Measurements from ENCODE around the gene ENTPD2.
A peak's percentile ranks its signal among the peaks of the same experiment; 100 is the strongest.

Gene ENTPD2

GRCh38 chr9:137046088-137046787 is 7.6 kb downstream of the ENTPD2 start, which contains the start of gene NPDC1:
NPDC1 (minus strand) TSS chr9:137046177; CDS start chr9:137045989, 188 bp downstream.
- H3K27ac ChIP-seq = no peak within 1 kb of the TSS
- TF ChIP-seq FOXP2 (optimal IDR thresholded peaks at IDR 0.05; ENCODE audit: control extremely low read depth, extremely low read length, insufficient read depth) (no peak), POLR2AphosphoS5 (IDR thresholded peaks at IDR 0.05; ENCODE audit: borderline replicate concordance, low read depth, low read length) (peak; percentile 62; the same call in 1 of the 2 replicates)
- H3K4me3 ChIP-seq = peak within 1 kb of the TSS; percentile 92
- H3K9me3 ChIP-seq (ENCODE audit: low read depth, low read length) = no peaks in the 10 kb centered on the region
- no peak for DNase-seq (ENCODE audit: low read depth, low spot score)
- H3K9ac ChIP-seq (ENCODE audit: insufficient read length) = peak within 1 kb of the TSS; percentile 59
- H3K36me3 ChIP-seq (ENCODE audit: insufficient read depth, low read length) = no peaks in the 10 kb centered on the region

GRCh38 chr9:137045294-137046087 is 8.4 kb downstream of the ENTPD2 start:
- no peak for DNase-seq (ENCODE audit: low read depth, low spot score)
- Histone ChIP-seq H3K9me3 (ENCODE audit: low read depth, low read length) (no peaks in the 10 kb centered on the region), H3K9ac (ENCODE audit: insufficient read length) (peak overlapping the region; percentile 59), H3K4me3 (peak overlapping the region; percentile 92), H3K36me3 (ENCODE audit: insufficient read depth, low read length) (no peaks in the 10 kb centered on the region), H3K27ac (no peak overlapping the region)
- no peak for TF ChIP-seq POLR2AphosphoS5 (IDR thresholded peaks at IDR 0.05; ENCODE audit: borderline replicate concordance, low read depth, low read length)
- TF ChIP-seq FOXP2 (optimal IDR thresholded peaks at IDR 0.05; ENCODE audit: control extremely low read depth, extremely low read length, insufficient read depth) = no peak
- no peak for TF ChIP-seq EZH2 (IDR thresholded peaks at IDR 0.05)

GRCh38 chr9:137044502-137045177 is 9.2 kb downstream of the ENTPD2 start:
- no peaks in the 10 kb centered on the region for H3K9me3 ChIP-seq (ENCODE audit: low read depth, low read length)
- peaks cover under 1% of the 10 kb centered on the region; the same call in 1 of the 2 replicates for H3K36me3 ChIP-seq (ENCODE audit: insufficient read depth, low read length)
- no peak overlapping the region for H3K27ac ChIP-seq
- peak overlapping the region; percentile 59 for H3K9ac ChIP-seq (ENCODE audit: insufficient read length)
- H3K4me3 ChIP-seq = peak overlapping the region; percentile 92
- no peak for DNase-seq (ENCODE audit: low read depth, low spot score)
- TF ChIP-seq POLR2AphosphoS5 (IDR thresholded peaks at IDR 0.05; ENCODE audit: borderline replicate concordance, low read depth, low read length) = no peak
- TF ChIP-seq FOXP2 (optimal IDR thresholded peaks at IDR 0.05; ENCODE audit: control extremely low read depth, extremely low read length, insufficient read depth) = no peak
- no peak for TF ChIP-seq EZH2 (IDR thresholded peaks at IDR 0.05)

- TF ChIP-seq FOXP2 (optimal IDR thresholded peaks at IDR 0.05; ENCODE audit: control extremely low read depth, extremely low read length, insufficient read depth) (no peak), EZH2 (IDR thresholded peaks at IDR 0.05) (no peak), POLR2AphosphoS5 (IDR thresholded peaks at IDR 0.05; ENCODE audit: borderline replicate concordance, low read depth, low read length) (no peak)
- DNase-seq (ENCODE audit: low read depth, low spot score) = no peak
- Histone ChIP-seq H3K9me3 (ENCODE audit: low read depth, low read length) (no peaks in the 10 kb centered on the region), H3K9ac (ENCODE audit: insufficient read length) (no peak overlapping the region), H3K36me3 (ENCODE audit: insufficient read depth, low read length) (peaks cover 6% of the 10 kb centered on the region; the same call in 1 of the 2 replicates), H3K27ac (no peak overlapping the region), H3K4me3 (no peak overlapping the region)
Measured at GRCh38 chr9:137044037-137044436, 9.8 kb downstream of the ENTPD2 start.

- TF ChIP-seq EZH2 (IDR thresholded peaks at IDR 0.05) (no peak), POLR2AphosphoS5 (IDR thresholded peaks at IDR 0.05; ENCODE audit: borderline replicate concordance, low read depth, low read length) (no peak), FOXP2 (optimal IDR thresholded peaks at IDR 0.05; ENCODE audit: control extremely low read depth, extremely low read length, insufficient read depth) (no peak)
- no peak overlapping the region for H3K27ac ChIP-seq
- DNase-seq (ENCODE audit: low read depth, low spot score) = no peak
- H3K36me3 ChIP-seq (ENCODE audit: insufficient read depth, low read length) = peaks cover 6% of the 10 kb centered on the region; the same call in 1 of the 2 replicates
- H3K9ac ChIP-seq (ENCODE audit: insufficient read length) = no peak overlapping the region
- H3K9me3 ChIP-seq (ENCODE audit: low read depth, low read length) = no peaks in the 10 kb centered on the region
- H3K4me3 ChIP-seq = no peak overlapping the region
Measured at GRCh38 chr9:137042751-137043727, 10.8 kb downstream of the ENTPD2 start.

- DNase-seq (ENCODE audit: low read depth, low spot score) = no peak
- TF ChIP-seq EZH2 (IDR thresholded peaks at IDR 0.05) (no peak), POLR2AphosphoS5 (IDR thresholded peaks at IDR 0.05; ENCODE audit: borderline replicate concordance, low read depth, low read length) (no peak), FOXP2 (optimal IDR thresholded peaks at IDR 0.05; ENCODE audit: control extremely low read depth, extremely low read length, insufficient read depth) (no peak)
- Histone ChIP-seq H3K27ac (no peak overlapping the region), H3K9ac (ENCODE audit: insufficient read length) (no peak overlapping the region), H3K9me3 (ENCODE audit: low read depth, low read length) (no peaks in the 10 kb centered on the region), H3K36me3 (ENCODE audit: insufficient read depth, low read length) (peaks cover 6% of the 10 kb centered on the region; the same call in 1 of the 2 replicates), H3K4me3 (peak overlapping the region; percentile 44)
Measured at GRCh38 chr9:137041124-137041523, 12.7 kb downstream of the ENTPD2 start.

- peaks cover 6% of the 10 kb centered on the region; the same call in 1 of the 2 replicates for H3K36me3 ChIP-seq (ENCODE audit: insufficient read depth, low read length)
- DNase-seq (ENCODE audit: low read depth, low spot score) = no peak
- no peaks in the 10 kb centered on the region for H3K9me3 ChIP-seq (ENCODE audit: low read depth, low read length)
- H3K27ac ChIP-seq = no peak overlapping the region
- H3K9ac ChIP-seq (ENCODE audit: insufficient read length) = no peak overlapping the region
- no peak for TF ChIP-seq POLR2AphosphoS5 (IDR thresholded peaks at IDR 0.05; ENCODE audit: borderline replicate concordance, low read depth, low read length)
- peak overlapping the region; percentile 44; the same call in 1 of the 2 replicates for H3K4me3 ChIP-seq
Measured at GRCh38 chr9:137040568-137040967, 13.3 kb downstream of the ENTPD2 start.

Measured in SK-N-MC (cell line).